ENCODE data around the gene MRPL23. TPM values are rescaled to one million over a fixed set of nuclear protein-coding genes. Genes with fewer than 3 reads are reported as not detected.

The MRPL23 gene
- total RNA-seq, 1 experiment from 2014 or later = 109 TPM

- Histone ChIP-seq H3K9me3 (ENCODE audit: control insufficient read depth in 1 of 2, insufficient read depth in 1 of 2, low read depth in 1 of 2, low read length in 2 of 2) (no peaks in the 10 kb centered on the region), H3K27ac (ENCODE audit: low read depth, low read length) (no peak overlapping the region), H3K9me2 (ENCODE audit: insufficient read depth) (no peaks in the 10 kb centered on the region), H3K4me3 (replicated peaks in 1 of 2; ENCODE audit: low read depth in 1 of 2, low read length in 2 of 2) (no peak overlapping the region), H3K9ac (ENCODE audit: low read length) (no peak overlapping the region), H3K27me3 (ENCODE audit: insufficient read depth, low read length) (no peaks in the 10 kb centered on the region), H3K4me1 (ENCODE audit: control insufficient read depth in 1 of 2, insufficient read depth in 2 of 2, low read length in 2 of 2) (no peaks in the 10 kb centered on the region), H2AFZ (ENCODE audit: low read depth, low read length, poor library complexity, severe bottlenecking) (no peak overlapping the region), H3K36me3 (ENCODE audit: control insufficient read depth in 1 of 2, insufficient read depth in 2 of 2, low read length in 2 of 2) (no peaks in the 10 kb centered on the region), H4K20me1 (ENCODE audit: insufficient read depth) (no peaks in the 10 kb centered on the region), H3K4me2 (ENCODE audit: low read length) (no peak overlapping the region), H3K79me2 (ENCODE audit: insufficient read depth, low read length) (no peaks in the 10 kb centered on the region)
- POLR2A ChIA-PET = no interaction called here
- no peak for ATAC-seq
- DNase-seq (ENCODE audit: low read depth, low spot score) = no peak
- intact Hi-C loops (cut with micrococcal nuclease) = no loop called here
- RAD21 ChIA-PET (ENCODE audit: low non-redundant PET in 1 of 2, low total read pairs in 2 of 2, uncharacterized antibody in 2 of 2, unreplicated experiment in 2 of 2) = no interaction called here
- CTCF ChIA-PET = no interaction called here
- no TSS peak for BruUV-seq (replicated peaks)
- TF ChIP-seq JUND (IDR thresholded peaks at IDR 0.05) = no peak
- TF ChIP-seq ZFX (IDR thresholded peaks at IDR 0.05) = no peak
- no peak for TF ChIP-seq MAX (IDR thresholded peaks at IDR 0.05)
- no peak for TF ChIP-seq CEBPB (IDR thresholded peaks at IDR 0.05; ENCODE audit: low read depth)
- no peak for TF ChIP-seq CTCF (IDR thresholded peaks at IDR 0.05 in 2 of 3, conservative IDR thresholded peaks at IDR 0.05 in 1 of 3; ENCODE audit: borderline replicate concordance in 1 of 3, insufficient read depth in 1 of 3, low read depth in 2 of 3, low read length in 2 of 3)
- TF ChIP-seq TCF7L2 (IDR thresholded peaks at IDR 0.05; ENCODE audit: borderline replicate concordance, extremely low read depth, insufficient read depth, insufficient read length) = no peak
- TF ChIP-seq CBX3 (IDR thresholded peaks at IDR 0.05; ENCODE audit: low read depth) = no peak
- no peak for TF ChIP-seq YY1 (IDR thresholded peaks at IDR 0.05; ENCODE audit: extremely low read depth, insufficient replicate concordance, low read depth, low read length)
- no peak for TF ChIP-seq RAD21 (IDR thresholded peaks at IDR 0.05; ENCODE audit: low read depth)
- TF ChIP-seq POLR2A (IDR thresholded peaks at IDR 0.05; ENCODE audit: borderline replicate concordance, extremely low read depth, insufficient read depth, insufficient read length) = no peak
- no peak for TF ChIP-seq EZH2phosphoT487 (IDR thresholded peaks at IDR 0.05; ENCODE audit: borderline replicate concordance)
- no peak for TF ChIP-seq SP1 (IDR thresholded peaks at IDR 0.05; ENCODE audit: low read depth)
- TF ChIP-seq EGR1 (IDR thresholded peaks at IDR 0.05; ENCODE audit: low read depth) = no peak
These were observed 35.9 kb downstream of the MRPL23 start for GRCh38 chr11:1982873-1983600.

All from HCT116 (cell line).